ENCODE measurements around the gene DNAJB8.

The DNAJB8 gene

GRCh38 chr3:128497305-128498126 is 30.8 kb upstream of the DNAJB8 start:
- H3K27me3 ChIP-seq (ENCODE audit: insufficient read depth, low read length, poor library complexity) = peaks cover 6% of the 10 kb centered on the region
- H4K20me1 ChIP-seq (ENCODE audit: insufficient read depth, low read length) = no peaks in the 10 kb centered on the region
- H3K79me2 ChIP-seq (ENCODE audit: insufficient read depth, low read length) = no peaks in the 10 kb centered on the region
- DNase-seq = peak; percentile 72
- peaks cover 11% of the 10 kb centered on the region for H3K4me1 ChIP-seq (ENCODE audit: insufficient read depth, low read length)
- peak overlapping the region; percentile 47 for H3K9ac ChIP-seq (ENCODE audit: low read depth, low read length)
- H3K36me3 ChIP-seq (ENCODE audit: insufficient read depth, low read length) = no peaks in the 10 kb centered on the region
- ATAC-seq (ENCODE audit: insufficient read depth, low read depth) = peak; percentile 82
- peak overlapping the region; percentile 82 for H2AFZ ChIP-seq (ENCODE audit: low read depth, low read length)
- peak overlapping the region; percentile 71 for H3K4me2 ChIP-seq (ENCODE audit: insufficient read depth, low read length)
- no peak overlapping the region for H3K27ac ChIP-seq (ENCODE audit: low read length)
- no peaks in the 10 kb centered on the region for H3K9me3 ChIP-seq (ENCODE audit: insufficient read depth, low read length, severe bottlenecking)
- TF ChIP-seq CTCF (IDR thresholded peaks at IDR 0.05; ENCODE audit: borderline replicate concordance, extremely low read depth, low read length, poor library complexity, severe bottlenecking) (peak; percentile 74), EZH2 (IDR thresholded peaks at IDR 0.05; ENCODE audit: borderline replicate concordance, low read depth, low read length, severe bottlenecking) (no peak)
- peak overlapping the region in 1 of 2 experiments; percentile 54; a peak in 2 of 4 replicates for H3K4me3 ChIP-seq (ENCODE audit: low read depth in 1 of 2, low read length in 2 of 2)

- Histone ChIP-seq H2AFZ (ENCODE audit: low read depth, low read length) (peak overlapping the region; percentile 82), H4K20me1 (ENCODE audit: insufficient read depth, low read length) (no peaks in the 10 kb centered on the region), H3K27me3 (ENCODE audit: insufficient read depth, low read length, poor library complexity) (peaks cover 6% of the 10 kb centered on the region), H3K79me2 (ENCODE audit: insufficient read depth, low read length) (no peaks in the 10 kb centered on the region), H3K27ac (ENCODE audit: low read length) (no peak overlapping the region), H3K9ac (ENCODE audit: low read depth, low read length) (peak overlapping the region; percentile 47; the same call in 1 of the 2 replicates), H3K4me1 (ENCODE audit: insufficient read depth, low read length) (peaks cover 11% of the 10 kb centered on the region), H3K9me3 (ENCODE audit: insufficient read depth, low read length, severe bottlenecking) (no peaks in the 10 kb centered on the region), H3K4me2 (ENCODE audit: insufficient read depth, low read length) (peak overlapping the region; percentile 71), H3K36me3 (ENCODE audit: insufficient read depth, low read length) (no peaks in the 10 kb centered on the region), H3K4me3 (ENCODE audit: low read depth in 1 of 2, low read length in 2 of 2) (peak overlapping the region in 1 of 2 experiments; percentile 54; a peak in 2 of 4 replicates)
- ATAC-seq (ENCODE audit: insufficient read depth, low read depth) = no peak
- no peak for DNase-seq
- TF ChIP-seq CTCF (IDR thresholded peaks at IDR 0.05; ENCODE audit: borderline replicate concordance, extremely low read depth, low read length, poor library complexity, severe bottlenecking) (no peak), EZH2 (IDR thresholded peaks at IDR 0.05; ENCODE audit: borderline replicate concordance, low read depth, low read length, severe bottlenecking) (no peak)
Measured at GRCh38 chr3:128496602-128497304, 30.1 kb upstream of the DNAJB8 start.

GRCh38 chr3:128496019-128496601 is 29.4 kb upstream of the DNAJB8 start:
- DNase-seq (no peak), ATAC-seq (ENCODE audit: insufficient read depth, low read depth) (no peak)
- H3K9me3 ChIP-seq (ENCODE audit: insufficient read depth, low read length, severe bottlenecking) = no peaks in the 10 kb centered on the region
- no peak overlapping the region for H3K9ac ChIP-seq (ENCODE audit: low read depth, low read length)
- H3K27ac ChIP-seq (ENCODE audit: low read length) = no peak overlapping the region
- no peak overlapping the region for H3K4me3 ChIP-seq (ENCODE audit: low read depth in 1 of 2, low read length in 2 of 2)
- H3K36me3 ChIP-seq (ENCODE audit: insufficient read depth, low read length) = no peaks in the 10 kb centered on the region
- H3K4me1 ChIP-seq (ENCODE audit: insufficient read depth, low read length) = peaks cover 11% of the 10 kb centered on the region
- H3K4me2 ChIP-seq (ENCODE audit: insufficient read depth, low read length) = no peak overlapping the region
- TF ChIP-seq EZH2 (IDR thresholded peaks at IDR 0.05; ENCODE audit: borderline replicate concordance, low read depth, low read length, severe bottlenecking) = no peak
- no peak for TF ChIP-seq CTCF (IDR thresholded peaks at IDR 0.05; ENCODE audit: borderline replicate concordance, extremely low read depth, low read length, poor library complexity, severe bottlenecking)
- H3K79me2 ChIP-seq (ENCODE audit: insufficient read depth, low read length) = no peaks in the 10 kb centered on the region
- no peak overlapping the region for H2AFZ ChIP-seq (ENCODE audit: low read depth, low read length)
- H3K27me3 ChIP-seq (ENCODE audit: insufficient read depth, low read length, poor library complexity) = peaks cover 6% of the 10 kb centered on the region
- H4K20me1 ChIP-seq (ENCODE audit: insufficient read depth, low read length) = no peaks in the 10 kb centered on the region

All from DND-41 (cell line).